GM04503 (cell line): ENCODE data around the gene SEMA4F.
"Not testable (repeated sequence)": the region's sequence is repeated elsewhere in the genome, so short reads cannot be mapped to it uniquely, and the experiment has no call there.

ENCODE experiments used
- DNase-seq: peaks from one replicate; pipeline ENCODE4 v3.0.0-alpha.2; 2012; ENCODE audit warnings: low read depth

The SEMA4F gene

GRCh38 chr2:74653985-74654882, at the start of gene SEMA4F:
Gene SEMA4F (plus strand): TSS chr2:74654247. CDS start chr2:74654377, 130 bp downstream.
- peak; percentile 64 for DNase-seq

GRCh38 chr2:74606927-74607326, 47.1 kb upstream of the SEMA4F start:
- DNase-seq = no peak

- no peak for DNase-seq
Measured at GRCh38 chr2:74617122-74617521, 36.9 kb upstream of the SEMA4F start.

GRCh38 chr2:74618410-74619083, 35.5 kb upstream of the SEMA4F start:
- DNase-seq = no peak

GRCh38 chr2:74619651-74620297, 34.3 kb upstream of the SEMA4F start:
- DNase-seq = no peak

GRCh38 chr2:74620671-74621070, 33.4 kb upstream of the SEMA4F start:
- no peak for DNase-seq

GRCh38 chr2:74625658-74626425, 28.2 kb upstream of the SEMA4F start:
- DNase-seq = no peak

- no peak for DNase-seq
Measured at GRCh38 chr2:74628538-74629105, 25.4 kb upstream of the SEMA4F start.

GRCh38 chr2:74630454-74630853, 23.6 kb upstream of the SEMA4F start:
- not testable (repeated sequence) for DNase-seq

- no peak for DNase-seq
Measured at GRCh38 chr2:74632209-74632938, 21.7 kb upstream of the SEMA4F start.

- no peak for DNase-seq
Measured at GRCh38 chr2:74632939-74633312, 21.1 kb upstream of the SEMA4F start.

GRCh38 chr2:74639550-74639949, 14.5 kb upstream of the SEMA4F start:
- DNase-seq = no peak

- DNase-seq = no peak
Measured at GRCh38 chr2:74645344-74645743, 8.7 kb upstream of the SEMA4F start.

GRCh38 chr2:74646201-74646600, 7.8 kb upstream of the SEMA4F start:
- DNase-seq = no peak

- no peak for DNase-seq
Measured at GRCh38 chr2:74646834-74647482, 7.1 kb upstream of the SEMA4F start.

GRCh38 chr2:74648009-74648443, 6.0 kb upstream of the SEMA4F start, which contains the start of gene M1AP:
Gene M1AP (minus strand): TSS chr2:74648330. CDS start chr2:74640275, 8,055 bp downstream.
- DNase-seq = no peak

- no peak for DNase-seq
Measured at GRCh38 chr2:74653589-74653984, 460 bp upstream of the SEMA4F start.

- DNase-seq = no peak
Measured at GRCh38 chr2:74655579-74655978, 1.5 kb downstream of the SEMA4F start.

- peak; percentile 84 for DNase-seq
Measured at GRCh38 chr2:74658516-74658915, 4.5 kb downstream of the SEMA4F start.

- no peak for DNase-seq
Measured at GRCh38 chr2:74659462-74659861, 5.4 kb downstream of the SEMA4F start.
